HG03159 (cell line): ENCODE data around the gene SHPK.

Experiments
- ATAC-seq: cut with Tn5 transposase; IDR thresholded peaks from one replicate; pipeline ENCODE4 v1.9.1; 2021; ENCODE audit warnings: mild to moderate bottlenecking, moderate library complexity; ENCODE audit not compliant: unreplicated experiment

SHPK gene

GRCh38 chr17:3558603-3559269 is 77.3 kb downstream of the SHPK start:
- peak; percentile 66 for ATAC-seq
